ENCODE measurements around the gene UBAP2L.
"Not testable (repeated sequence)": the region's sequence is repeated elsewhere in the genome, so short reads cannot be mapped to it uniquely, and the experiment has no call there.

- TF ChIP-seq, protein P1, sequence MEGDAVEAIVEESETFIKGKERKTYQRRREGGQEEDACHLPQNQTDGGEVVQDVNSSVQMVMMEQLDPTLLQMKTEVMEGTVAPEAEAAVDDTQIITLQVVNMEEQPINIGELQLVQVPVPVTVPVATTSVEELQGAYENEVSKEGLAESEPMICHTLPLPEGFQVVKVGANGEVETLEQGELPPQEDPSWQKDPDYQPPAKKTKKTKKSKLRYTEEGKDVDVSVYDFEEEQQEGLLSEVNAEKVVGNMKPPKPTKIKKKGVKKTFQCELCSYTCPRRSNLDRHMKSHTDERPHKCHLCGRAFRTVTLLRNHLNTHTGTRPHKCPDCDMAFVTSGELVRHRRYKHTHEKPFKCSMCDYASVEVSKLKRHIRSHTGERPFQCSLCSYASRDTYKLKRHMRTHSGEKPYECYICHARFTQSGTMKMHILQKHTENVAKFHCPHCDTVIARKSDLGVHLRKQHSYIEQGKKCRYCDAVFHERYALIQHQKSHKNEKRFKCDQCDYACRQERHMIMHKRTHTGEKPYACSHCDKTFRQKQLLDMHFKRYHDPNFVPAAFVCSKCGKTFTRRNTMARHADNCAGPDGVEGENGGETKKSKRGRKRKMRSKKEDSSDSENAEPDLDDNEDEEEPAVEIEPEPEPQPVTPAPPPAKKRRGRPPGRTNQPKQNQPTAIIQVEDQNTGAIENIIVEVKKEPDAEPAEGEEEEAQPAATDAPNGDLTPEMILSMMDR (IDR thresholded peaks at IDR 0.05) = not testable (repeated sequence)
- not testable (repeated sequence) for TF ChIP-seq POLR2A, EP300 (IDR thresholded peaks at IDR 0.05)
These were observed 87.0 kb downstream of the UBAP2L start for GRCh38 chr1:154307670-154308270.
